ENCODE data around the gene TBC1D1. TPM values are rescaled to one million over a fixed set of nuclear protein-coding genes. Genes with fewer than 3 reads are reported as not detected.

Gene TBC1D1
- total RNA-seq, 2 donors from 2014 or later = 139 to 220 TPM

DNA sequence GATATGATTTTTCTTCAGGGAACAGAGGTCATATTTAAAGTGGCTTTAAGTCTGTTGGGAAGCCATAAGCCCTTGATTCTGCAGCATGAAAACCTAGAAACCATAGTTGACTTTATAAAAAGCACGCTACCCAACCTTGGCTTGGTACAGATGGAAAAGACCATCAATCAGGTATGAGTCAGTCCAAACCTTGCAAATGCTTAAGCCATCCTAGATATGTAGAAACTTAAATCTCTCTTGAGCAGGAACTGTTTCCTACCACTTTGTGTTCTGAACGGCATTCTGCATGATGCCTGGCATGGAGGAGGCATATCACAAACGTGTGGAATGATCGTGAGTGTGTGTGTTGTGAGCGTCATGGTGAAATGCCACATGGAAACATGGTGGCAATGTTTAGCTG, 234.1 kb downstream of the TBC1D1 start:
- Histone ChIP-seq H3K27me3 (no peaks in the 10 kb centered on the region), H3K4me1 (peaks cover 0 to 13% of the 10 kb centered on the region in 2 donors), H3K9me3 (no peaks in the 10 kb centered on the region), H3K27ac (no peak overlapping the region), H3K36me3 (peaks cover 50% of the 10 kb centered on the region), H3K4me3 (no peak overlapping the region)
- TF ChIP-seq, protein P1, sequence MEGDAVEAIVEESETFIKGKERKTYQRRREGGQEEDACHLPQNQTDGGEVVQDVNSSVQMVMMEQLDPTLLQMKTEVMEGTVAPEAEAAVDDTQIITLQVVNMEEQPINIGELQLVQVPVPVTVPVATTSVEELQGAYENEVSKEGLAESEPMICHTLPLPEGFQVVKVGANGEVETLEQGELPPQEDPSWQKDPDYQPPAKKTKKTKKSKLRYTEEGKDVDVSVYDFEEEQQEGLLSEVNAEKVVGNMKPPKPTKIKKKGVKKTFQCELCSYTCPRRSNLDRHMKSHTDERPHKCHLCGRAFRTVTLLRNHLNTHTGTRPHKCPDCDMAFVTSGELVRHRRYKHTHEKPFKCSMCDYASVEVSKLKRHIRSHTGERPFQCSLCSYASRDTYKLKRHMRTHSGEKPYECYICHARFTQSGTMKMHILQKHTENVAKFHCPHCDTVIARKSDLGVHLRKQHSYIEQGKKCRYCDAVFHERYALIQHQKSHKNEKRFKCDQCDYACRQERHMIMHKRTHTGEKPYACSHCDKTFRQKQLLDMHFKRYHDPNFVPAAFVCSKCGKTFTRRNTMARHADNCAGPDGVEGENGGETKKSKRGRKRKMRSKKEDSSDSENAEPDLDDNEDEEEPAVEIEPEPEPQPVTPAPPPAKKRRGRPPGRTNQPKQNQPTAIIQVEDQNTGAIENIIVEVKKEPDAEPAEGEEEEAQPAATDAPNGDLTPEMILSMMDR (IDR thresholded peaks at IDR 0.05) = no peak
- DNase-seq (ENCODE audit: low spot score) = no peak

DNA sequence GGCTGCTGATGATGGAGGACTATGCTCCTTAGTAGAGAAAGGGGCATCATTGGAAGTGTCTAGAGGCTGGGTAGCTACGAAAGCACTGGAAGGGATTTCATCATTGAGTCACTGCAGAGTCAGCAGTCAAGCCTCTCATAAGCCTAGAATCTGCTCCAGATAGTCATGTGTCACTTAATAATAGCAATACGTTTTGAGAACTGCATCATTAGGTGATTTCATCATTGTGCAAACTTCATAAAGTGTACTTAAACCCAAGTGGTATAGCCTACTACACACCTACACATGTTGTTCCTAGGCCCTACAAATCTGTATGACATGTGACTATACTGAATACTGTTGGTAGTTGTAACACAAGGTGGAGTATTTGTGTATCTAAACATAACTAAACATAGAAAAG, 234.9 kb downstream of the TBC1D1 start:
- TF ChIP-seq, protein P1 (IDR thresholded peaks at IDR 0.05) = no peak
- Histone ChIP-seq H3K27me3 (no peaks in the 10 kb centered on the region), H3K9me3 (no peaks in the 10 kb centered on the region), H3K27ac (no peak overlapping the region), H3K4me3 (no peak overlapping the region), H3K36me3 (peaks cover 48% of the 10 kb centered on the region), H3K4me1 (peaks cover 0 to 10% of the 10 kb centered on the region in 2 donors)
- DNase-seq (ENCODE audit: low spot score) = no peak

DNA sequence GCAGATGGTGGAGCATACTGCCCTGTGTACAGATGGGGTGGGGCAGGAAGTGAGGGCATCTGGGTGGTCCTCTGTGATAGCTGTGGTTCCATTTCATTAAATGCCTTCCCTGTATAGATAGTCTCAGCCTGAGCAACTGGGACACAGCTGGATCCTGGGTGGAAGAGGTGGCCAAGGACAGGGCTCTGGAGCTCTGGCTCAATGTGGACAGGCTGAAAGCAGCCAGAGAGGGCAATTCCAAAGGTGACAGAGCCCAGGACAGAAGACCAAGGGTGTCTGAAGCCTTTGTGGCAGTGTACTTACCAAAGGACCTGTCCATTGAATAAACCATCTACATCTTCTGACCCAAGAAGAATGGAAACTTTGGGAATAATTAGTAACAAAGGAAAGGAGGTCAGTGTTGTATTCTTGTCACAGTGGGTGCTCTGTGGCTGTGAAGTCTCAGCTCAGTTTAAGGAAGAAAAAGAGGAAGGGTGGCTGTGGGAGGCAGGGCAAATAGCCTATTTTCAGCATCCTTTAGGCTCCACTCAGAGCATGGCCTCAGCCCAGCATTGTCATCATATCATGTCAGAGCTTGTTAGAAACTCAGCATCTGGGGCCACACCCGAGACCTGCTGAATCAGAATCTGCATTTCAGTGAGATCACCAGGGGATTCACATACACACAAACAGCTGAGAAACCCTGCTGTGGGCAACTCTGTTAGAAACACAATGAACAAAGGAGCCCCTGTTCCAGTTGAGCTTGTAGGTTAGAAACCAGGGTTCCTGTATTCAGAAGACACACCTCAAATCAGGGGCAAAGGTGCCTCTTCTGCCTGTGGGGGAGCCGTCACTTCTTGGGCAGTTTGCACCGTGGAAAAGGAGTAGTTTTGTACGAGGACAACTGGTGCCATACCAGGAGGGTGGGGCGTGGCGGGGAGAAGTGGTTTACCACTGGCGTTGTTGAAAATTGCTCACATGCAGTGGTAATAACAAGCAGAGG, 237.9 kb downstream of the TBC1D1 start:
- Histone ChIP-seq H3K36me3 (peaks cover 34% of the 10 kb centered on the region), H3K4me1 (peaks cover 0 to 29% of the 10 kb centered on the region in 2 donors), H3K4me3 (no peak overlapping the region), H3K27ac (no peak overlapping the region), H3K27me3 (no peaks in the 10 kb centered on the region), H3K9me3 (no peaks in the 10 kb centered on the region)
- DNase-seq (ENCODE audit: low spot score) = peak; percentile 65
- TF ChIP-seq, protein P1 (IDR thresholded peaks at IDR 0.05) = no peak

DNA sequence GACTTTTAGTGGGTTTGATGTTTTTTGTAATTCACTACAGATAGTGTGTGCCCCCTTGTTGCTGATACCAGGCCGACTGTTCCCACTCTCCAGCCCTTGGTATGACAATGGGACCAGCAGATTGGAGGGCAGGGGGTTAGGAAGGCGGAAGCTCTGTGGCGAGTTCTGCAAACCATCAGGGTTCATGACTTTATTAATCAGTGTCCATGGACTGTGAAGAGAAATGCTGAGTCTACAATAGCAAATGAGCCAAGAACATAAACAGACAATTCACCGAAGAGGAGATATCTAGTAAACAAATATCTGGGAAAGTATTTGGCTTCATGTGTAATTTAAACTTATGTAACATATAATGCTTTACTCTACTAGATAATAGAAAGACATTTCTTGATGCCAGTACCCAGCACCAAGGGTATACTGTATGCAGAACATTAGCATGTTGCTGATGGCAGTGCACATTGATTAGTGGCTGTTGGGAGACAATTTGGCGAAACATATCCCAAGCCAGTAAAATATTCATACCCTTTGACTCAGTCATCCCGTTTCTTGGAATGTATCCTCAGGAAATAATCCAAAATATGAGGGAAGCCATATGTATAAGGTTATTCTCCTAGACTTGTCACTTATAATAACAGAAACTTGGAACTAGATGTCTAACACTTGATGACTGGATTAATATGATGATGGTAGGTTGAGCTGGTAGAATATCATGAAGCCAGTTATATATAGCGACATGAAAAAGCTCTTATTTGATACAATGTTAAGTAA, 238.8 kb downstream of the TBC1D1 start:
- DNase-seq (ENCODE audit: low spot score) = no peak
- no peaks in the 10 kb centered on the region for H3K27me3 ChIP-seq
- TF ChIP-seq, protein P1 (IDR thresholded peaks at IDR 0.05) = no peak
- no peak overlapping the region for H3K4me3 ChIP-seq
- H3K4me1 ChIP-seq = peaks cover 0 to 33% of the 10 kb centered on the region in 2 donors
- no peaks in the 10 kb centered on the region for H3K9me3 ChIP-seq
- H3K36me3 ChIP-seq = peaks cover 33% of the 10 kb centered on the region
- no peak overlapping the region for H3K27ac ChIP-seq

DNA sequence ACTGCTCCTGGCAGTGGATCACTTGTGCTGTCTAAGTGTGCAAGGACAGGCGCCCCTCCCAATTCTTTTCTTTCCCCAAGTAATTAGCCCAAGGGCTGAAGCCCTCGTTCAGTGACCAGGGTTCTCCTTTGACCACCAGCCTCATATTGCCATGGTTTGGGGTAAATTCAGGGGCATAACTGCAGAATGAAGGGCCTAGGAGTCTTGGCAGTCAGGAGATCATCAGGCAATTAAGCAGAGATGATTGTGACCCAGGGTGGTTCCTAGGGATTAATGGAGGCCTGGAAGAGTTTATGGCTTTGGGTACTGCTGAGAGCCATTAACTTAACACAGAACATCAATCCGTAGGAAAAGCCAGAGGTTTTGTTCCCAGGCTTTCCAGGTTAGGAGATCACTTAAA, 240.0 kb downstream of the TBC1D1 start:
- H3K4me3 ChIP-seq = no peak overlapping the region
- no peak for DNase-seq (ENCODE audit: low spot score)
- H3K4me1 ChIP-seq = peaks cover 0 to 33% of the 10 kb centered on the region in 2 donors
- H3K9me3 ChIP-seq = no peaks in the 10 kb centered on the region
- H3K36me3 ChIP-seq = peaks cover 31% of the 10 kb centered on the region
- TF ChIP-seq, protein P1 (IDR thresholded peaks at IDR 0.05) = no peak
- peak overlapping the region in 1 of 2 donors; percentile 64 for H3K27ac ChIP-seq
- H3K27me3 ChIP-seq = no peaks in the 10 kb centered on the region
